Activated T-cell treated with anti-CD3 and anti-CD28 coated beads for 1 hour (primary cell): ENCODE data around the gene SELENOT.
"Not testable (repeated sequence)": the region's sequence is repeated elsewhere in the genome, so short reads cannot be mapped to it uniquely, and the experiment has no call there.

Source experiments
- DNase-seq: peaks from one replicate; pipeline ENCODE4 v3.0.0-alpha.2; 2020; ENCODE audit warnings: low read depth

Gene SELENOT, protein sequence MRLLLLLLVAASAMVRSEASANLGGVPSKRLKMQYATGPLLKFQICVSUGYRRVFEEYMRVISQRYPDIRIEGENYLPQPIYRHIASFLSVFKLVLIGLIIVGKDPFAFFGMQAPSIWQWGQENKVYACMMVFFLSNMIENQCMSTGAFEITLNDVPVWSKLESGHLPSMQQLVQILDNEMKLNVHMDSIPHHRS

DNA sequence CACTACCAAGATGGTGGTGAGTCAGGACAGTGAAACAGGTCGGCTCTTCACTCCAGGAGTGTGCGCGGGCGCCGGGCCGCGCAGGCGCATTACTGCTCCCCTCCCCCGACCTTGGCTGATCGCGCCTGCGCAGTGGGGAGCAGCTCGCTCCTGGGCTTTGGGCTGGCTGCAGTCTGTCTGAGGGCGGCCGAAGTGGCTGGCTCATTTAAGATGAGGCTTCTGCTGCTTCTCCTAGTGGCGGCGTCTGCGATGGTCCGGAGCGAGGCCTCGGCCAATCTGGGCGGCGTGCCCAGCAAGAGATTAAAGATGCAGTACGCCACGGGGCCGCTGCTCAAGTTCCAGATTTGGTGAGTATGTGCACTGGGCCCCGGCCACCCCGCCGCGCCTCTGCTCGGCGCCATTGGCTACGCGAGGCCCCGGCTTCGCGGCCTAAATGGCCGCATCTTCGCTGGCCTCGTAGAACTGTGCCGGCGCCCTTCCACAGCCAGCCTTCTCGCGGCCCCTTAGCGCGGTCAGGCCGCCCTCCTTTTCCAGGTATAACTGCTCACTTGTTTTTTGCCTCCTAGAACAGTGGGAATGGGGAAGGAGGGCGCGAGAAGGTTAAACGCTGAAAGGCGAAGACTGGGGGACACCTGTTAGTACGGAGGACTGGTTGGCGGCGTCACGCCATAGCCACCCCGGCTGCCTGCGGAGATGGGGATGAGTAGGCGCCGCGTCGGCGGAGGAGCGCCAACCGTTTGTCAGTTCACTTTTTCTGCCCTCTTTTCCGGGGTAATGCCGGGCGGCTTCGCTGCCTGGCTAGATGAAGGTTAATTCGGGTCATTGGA is at the start of gene SELENOT:
TSS of gene SELENOT (plus strand) at position 169 of the 827 bp plus-strand sequence. CDS start at position 211, 42 bp downstream.
- DNase-seq = peak; percentile 93

DNA sequence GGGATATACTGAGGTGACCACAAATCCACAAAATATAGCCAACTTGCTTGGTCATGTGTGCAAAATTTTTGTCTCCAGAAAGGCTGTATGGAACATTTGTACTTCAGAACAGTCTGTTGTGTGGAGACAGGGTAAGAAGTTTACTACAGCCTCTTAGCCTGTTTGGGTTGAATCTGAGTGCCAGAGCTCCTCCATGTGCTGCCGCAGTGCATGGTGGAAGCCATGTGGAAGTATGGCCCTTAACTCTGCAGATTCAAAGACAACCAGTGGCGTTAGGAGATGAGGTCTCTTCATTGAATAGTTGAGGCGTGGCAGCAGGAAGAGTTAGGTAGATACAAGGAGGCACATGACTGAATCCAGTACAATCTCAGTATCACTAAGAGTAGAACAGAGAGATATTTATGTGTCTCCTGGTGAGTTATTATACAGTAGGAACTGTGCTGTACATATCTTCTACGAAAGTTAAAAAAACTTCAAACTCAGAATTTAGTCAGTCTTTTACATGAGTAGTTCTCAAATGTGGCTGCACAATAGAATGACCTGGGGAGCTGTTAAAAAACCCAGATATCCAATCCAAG is 47.2 kb upstream of the SELENOT start:
- DNase-seq = no peak

DNA sequence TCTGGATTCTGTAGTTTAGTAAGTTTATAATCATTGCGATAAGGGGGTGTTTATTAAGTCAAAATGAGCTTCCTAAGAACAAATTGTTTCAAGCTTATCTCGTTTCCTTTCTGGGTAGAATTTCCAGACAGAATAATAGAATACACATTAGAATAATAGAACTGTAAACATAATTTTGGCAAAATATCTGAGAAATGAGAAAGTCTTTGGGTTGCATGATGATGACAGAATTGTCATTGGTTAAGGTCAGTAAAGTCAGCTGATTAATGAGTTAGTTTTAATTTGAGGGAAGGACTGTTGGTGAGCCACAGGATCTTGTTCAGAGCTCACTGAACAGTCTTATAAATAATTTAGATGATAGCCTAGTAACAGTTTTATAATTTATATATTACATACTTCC is 46.3 kb upstream of the SELENOT start:
- DNase-seq = no peak

DNA sequence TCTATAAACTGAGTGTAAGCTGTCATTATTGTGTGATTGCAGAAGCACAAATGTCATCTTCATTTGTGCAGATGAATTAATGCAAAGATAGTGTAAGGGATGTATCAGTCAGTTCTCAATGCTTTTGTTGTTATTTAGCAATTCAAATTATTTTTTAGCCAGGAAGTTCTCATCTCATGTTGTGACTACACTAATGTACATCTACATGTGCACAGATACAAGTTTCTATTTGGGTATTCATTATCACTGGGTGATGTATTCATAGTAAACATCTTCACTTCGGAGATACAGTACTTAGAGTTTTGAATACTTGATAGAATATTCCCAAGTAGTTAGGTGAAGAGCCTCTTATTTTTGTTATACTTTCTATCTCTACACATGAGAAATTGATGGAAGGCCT is 45.4 kb upstream of the SELENOT start:
- no peak for DNase-seq

DNA sequence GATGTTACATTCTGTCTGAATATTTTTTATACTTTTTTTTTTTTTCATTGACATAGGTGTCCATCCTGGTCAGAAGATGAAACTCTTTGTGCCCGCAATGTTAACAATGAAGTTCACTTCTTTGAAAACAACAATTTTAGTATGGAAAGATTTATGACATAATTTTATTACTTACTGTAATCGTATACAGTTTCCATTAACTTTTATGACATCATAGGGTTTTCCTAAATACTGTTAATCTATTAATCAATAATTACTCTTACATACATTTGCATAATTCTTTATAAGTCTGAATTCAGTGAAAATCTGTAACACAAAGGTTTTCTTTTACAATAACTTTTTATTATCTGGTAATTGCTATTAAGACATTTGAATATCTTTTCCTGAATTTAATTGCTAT is 38.9 kb upstream of the SELENOT start:
- DNase-seq = no peak

DNA sequence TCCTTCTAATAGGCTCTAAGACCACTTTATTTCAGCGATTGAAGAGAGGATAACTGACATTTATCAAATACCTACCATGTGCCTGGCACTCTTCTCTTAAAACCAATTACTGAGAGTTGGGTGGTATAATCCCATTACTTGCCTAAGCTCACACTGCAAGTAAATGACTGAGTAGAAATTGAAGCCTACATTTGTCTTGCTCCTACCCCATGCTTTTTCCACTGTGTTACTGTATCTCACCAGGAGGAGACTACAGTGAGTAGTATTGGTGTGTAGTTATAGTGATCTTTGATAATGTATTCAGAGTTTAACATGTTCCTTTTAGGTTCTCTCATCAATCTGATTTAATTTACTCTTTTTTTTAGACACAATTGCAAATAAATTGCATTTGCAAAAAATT is 35.8 kb upstream of the SELENOT start:
- DNase-seq = no peak

DNA sequence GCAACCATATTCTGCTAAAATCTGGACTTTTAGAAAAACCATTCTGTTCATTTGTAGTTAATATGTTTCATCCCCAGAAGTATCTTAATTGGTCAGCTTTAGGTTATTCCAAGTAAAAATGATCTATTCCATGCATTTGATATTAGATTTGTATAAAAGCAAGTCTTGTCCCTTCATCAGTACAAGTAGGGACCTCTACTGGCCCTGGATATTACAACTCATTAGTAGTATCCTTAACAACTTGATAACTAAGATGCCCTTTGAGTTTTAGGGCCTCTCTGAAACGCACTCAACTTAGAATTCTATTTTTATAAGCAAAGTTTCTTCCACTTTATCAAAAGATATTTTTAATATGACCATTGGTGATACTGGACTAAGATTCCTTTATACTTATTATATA is 25.3 kb upstream of the SELENOT start:
- DNase-seq = no peak

DNA sequence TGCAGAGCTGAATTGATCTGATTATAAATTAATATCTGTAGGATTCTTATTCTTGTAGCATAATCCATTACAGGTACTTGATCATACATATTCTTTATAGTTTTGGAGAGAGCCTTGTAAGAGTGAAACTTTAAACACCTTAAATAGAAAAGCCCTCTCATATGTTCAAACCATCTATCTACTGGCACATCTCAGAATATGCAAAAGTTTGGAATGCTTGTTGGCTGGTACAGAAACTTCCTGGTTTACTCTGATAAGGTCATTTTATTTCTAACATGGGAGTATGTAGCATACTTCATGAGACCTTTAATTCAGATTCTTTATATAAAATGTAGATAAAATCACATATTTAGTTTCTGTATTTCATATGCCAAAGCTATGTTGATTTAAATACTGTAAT is 21.9 kb upstream of the SELENOT start:
- no peak for DNase-seq

DNA sequence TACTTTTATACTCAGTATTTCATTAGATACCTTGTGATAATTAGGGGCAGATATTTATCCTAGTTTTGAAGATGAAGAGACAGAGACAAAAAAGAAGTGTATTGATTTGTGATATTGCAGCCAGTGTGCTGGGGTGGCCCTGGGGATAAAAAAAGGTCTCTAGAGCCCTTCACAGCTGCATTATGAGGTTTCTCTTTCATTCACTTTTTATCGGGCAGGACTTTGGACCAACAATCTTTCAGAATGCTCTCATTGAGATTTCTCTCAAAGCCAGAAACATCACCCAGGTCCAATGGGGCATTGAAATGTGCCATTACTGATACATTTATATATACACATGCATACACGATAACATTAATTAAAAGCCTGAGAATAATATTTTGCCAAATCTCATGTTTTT is 20.5 kb upstream of the SELENOT start:
- DNase-seq = no peak

DNA sequence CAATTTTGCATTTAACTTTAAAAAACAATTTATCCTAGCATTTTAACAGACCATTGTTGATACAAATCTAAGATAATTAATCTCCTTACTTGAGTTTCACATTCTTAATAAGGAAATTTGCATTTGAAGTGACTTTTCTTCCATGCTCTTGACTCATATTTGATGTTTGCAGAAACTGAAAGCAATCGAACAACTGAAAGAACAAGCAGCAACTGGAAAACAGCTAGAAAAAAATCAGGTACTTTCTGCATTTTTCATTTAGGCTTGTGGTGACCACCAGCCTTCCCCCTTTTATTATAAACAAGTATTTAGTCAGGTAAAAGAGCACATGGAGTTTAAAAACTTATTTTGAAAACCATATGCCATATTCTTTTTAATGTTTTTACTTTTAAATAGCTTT is 20.1 kb upstream of the SELENOT start:
- DNase-seq = no peak

DNA sequence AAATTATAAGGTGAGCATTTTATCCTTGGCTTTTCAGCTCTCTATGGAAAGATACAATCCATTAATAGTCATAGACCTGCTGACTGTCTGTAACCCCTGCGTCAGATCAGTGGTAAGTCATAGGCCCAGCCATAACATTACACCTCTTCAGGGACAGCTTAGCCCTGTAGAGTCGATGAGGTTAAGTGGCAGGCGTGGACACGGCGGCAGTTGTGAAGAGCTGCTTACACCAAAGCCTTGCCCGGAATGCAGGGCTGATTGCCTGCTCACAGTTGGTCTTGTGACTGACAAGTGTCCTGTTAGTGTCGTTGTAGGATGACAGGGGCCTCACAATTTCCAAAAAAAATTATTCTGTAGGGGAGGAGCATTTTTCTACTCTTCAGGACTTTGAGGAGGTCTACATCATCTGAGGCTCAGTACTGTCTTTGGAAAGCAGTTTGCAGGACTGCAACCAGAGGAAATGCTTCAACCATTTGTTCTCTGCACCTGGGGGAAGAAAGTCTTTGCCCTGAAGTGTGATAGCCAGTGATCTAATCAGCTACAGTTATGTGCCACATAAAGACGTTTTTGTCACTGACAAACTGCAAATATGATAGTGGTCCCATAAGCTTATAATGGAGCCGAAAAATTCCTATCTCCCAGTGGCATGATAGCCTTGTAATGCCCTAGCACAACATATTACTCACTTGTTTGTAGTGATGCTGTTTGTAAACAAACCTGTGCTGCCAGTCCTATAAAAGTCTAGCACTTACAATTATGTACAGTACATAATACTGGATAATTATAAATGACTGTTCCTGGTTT is 14.9 kb upstream of the SELENOT start:
- no peak for DNase-seq

DNA sequence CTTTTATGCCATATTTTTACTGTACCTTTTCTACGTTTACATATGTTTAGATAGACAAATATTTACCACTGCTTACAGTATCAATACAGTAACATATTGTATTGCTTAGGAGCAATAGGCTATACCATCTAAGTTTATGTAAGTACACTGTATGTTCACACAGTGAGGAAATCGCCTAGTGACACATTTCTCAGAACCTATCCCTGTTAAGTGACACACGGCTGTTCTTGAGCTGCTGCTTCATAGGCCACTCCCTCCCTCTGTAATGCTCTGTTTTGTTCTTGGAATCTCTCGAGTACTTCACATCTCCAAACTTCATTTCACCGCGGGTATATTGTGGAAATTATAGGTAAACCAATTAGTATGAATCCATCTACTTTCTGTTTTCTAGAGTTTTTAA is 13.4 kb upstream of the SELENOT start:
- DNase-seq = no peak

DNA sequence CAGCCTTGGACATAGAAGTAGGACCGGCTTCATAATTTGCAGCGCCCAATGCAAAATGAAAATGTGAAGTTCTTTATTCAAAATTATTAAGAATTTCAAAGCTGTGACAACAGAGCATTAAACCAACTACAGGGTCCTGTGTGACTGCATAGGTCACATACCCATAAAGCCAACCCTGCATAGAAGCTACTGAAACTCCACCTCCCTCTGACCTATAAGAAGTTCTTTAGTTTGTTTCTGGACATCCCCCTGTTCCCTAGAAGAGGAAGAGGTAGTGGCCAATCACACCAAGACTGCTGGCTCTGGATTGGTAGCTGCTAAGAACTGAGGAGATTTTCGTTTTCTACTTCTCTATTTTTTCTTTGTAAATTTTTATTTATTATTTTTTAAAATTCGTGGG is 9.0 kb upstream of the SELENOT start:
- DNase-seq = no peak

DNA sequence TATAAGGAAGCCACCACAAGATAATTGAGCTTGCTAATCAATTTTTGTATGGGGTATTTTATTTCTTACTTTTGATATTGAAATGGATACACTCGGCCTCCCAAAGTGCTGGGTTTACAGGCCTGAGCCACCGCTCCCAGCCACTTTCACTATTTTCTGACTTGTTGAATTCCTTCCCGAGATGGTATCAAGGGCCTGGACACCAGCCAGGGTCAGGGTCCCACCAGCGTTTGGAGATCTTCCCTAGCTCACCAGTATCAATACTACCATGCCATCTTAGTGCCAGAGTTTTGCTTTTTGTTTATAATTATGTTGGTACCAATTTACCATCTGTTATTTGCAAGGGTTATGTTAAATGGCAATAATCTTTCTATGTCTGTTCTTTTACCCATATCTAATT is 5.5 kb upstream of the SELENOT start:
- no peak for DNase-seq

DNA sequence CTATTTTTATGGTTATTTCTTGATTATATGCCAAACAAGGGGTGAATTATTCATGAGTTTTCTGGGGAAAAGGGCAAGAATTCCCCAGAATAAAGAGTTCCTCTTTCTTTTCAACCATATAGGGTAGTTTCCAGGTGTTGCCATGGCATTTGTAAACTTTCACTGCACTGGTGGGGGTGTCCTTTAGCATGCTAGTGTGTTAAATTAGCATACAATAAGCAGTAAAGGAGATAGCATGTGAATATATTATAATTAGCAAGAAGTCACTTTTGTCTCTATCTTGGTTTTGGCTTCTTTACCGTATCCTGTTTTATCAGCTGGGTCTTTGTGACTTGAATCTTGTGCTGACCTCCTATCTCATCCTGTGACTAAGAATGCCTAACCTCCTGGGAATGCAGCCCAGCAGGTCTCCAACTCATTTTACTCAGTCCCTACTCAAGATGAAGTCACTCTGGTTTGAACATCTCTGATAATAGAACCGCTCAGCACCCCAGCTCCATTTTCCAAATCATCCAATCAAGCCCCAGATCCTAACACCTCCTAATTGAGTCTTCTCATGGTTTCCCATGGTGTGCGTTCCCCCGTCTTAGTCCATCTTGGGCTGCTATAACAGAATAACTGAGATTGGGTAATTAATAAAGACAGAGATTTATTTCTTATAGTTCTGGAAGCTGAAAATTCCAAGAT is 3.4 kb upstream of the SELENOT start:
- no peak for DNase-seq

DNA sequence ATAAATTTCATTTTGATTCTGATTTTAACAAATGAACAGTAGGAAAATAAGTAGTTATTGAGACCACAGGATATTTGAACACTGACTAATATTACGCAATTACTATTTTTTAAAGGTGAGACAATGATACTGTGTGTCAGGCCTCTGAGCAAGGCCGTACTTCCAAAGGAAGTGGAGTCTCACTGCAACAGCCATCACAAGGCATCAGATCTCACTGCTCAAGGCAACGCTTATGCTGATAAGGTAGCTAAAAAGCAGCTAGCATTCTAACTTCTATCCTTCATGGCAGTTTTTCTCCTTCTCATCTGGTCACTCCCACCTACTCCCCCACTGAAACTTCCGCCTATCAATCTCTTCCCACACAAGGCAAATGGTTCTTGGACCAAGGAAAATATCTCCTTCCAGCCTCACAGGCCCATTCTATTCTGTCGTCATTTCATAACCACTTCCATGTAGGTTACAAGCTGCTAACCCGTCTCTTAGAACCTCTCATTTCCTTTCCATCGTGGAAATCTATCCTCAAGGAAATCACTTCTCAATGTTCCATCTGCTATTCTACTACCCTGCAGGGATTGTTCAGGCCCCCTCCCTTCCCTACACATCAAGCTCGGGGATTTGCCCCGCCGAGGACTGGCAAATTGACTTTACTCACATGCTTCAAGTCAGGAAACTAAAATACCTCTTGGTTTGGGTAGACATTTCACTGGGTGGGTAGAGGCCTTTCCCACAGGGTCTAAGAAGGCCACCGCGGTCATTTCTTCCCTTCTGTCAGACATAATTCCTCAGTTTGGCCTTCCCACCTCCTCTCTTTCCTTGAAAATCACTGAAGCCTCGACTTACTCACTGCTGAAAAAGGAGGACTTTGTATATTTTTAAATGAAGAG is 2.2 kb upstream of the SELENOT start:
- not testable (repeated sequence) for DNase-seq

DNA sequence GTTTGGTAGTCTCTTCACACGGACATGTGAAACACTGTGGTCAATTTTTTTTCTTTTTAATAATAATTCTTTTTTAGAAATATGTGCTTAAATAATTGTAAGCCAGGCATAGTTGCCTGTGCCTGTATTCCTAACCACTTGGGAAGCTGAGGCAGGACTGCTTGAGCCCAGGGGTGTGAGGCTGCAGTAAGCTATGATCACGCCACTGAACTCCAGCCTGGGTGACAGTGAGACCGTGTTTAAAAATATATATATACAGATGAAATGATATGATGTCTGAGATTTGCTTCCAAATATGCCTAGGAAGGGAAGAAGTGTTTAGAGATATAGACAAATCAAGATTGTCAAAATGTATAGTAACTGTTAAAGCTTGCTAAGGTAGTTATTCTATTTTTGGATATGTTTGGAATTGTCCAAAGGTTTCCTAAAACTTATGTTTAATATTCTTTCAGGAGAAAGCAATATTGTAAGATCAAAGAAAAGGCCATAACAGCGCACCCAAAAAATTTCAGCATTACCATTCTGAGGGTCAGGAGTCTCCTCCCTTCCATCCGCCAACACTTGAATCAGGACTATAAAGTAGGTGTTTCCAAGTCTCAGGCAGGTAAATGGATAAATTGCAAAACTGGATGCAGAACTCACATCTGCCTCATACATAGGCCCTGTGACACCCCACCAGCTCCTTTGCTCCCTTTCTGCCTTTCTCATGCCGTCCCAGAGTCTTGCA is 532 bp upstream of the SELENOT start:
- DNase-seq = no peak

DNA sequence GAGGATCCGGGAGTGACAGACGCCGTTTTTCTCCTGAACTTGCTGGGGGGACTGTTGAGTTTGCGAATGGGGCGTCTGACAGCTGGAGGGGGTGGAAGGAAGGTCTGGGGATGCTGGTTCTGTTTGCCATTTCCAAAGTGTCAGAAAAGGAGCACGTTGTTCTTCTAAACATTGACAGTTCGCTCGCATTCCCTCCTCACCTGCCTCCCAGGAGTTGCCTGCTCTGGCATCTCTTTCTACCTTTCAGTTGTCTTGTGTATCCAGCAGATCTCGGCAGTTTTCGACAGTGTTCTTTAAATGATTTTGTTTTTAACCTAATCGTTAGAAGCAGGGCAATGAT is 829 bp downstream of the SELENOT start:
- DNase-seq = no peak

DNA sequence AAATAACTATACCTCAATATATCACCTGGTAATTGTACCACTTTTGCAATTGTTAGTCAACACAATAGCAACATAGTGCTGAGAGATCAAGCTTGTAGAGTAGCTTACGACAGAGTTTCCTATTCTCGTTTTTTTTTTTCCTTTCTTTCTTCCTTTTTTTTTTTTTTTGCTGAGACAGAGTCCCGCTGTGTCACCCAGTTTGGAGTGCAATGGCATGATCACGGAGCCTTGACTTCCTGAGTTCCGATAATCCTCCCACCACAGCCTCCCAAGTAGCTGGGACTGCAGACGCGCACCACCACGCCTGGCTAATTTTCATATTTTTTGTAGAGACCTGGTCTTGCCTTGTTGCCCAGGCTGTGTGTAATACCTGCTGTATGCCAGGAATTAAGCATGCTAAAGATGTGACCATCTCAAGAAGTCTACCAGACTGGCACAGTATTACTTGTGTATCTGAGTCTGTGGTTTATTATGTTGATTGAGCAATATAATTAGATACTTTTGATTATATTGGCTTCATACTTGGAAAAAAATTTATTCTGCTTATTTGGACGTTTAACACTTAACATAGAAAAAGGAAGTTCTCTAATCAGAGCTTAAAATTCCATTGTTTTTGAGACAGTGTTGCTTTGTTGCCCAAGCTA is 3.0 kb downstream of the SELENOT start:
- DNase-seq = no peak
